Endothelial cell of umbilical vein (primary cell): ENCODE data around the gene EDNRB. TPM values are rescaled to one million over a fixed set of nuclear protein-coding genes. Genes with fewer than 3 reads are reported as not detected.

ENCODE experiments used
- BruUV-seq: library from RNA; stranded (reverse); fragments of 400-500 nt; replicated peaks from 2 replicates; lab custom pipeline; 2021; lab: Mats Ljungman, UMichigan
- CTCF ChIA-PET: fragments of 300-600, 350-600 bp; sonication (Branson Sonifier 250); formaldehyde crosslinking; loops from one replicate; lab custom pipeline; 2021; ENCODE audit warnings: antibody characterized with exemption, inconsistent platforms; lab: Charles Lee
- POLR2A ChIA-PET: fragments of 300-600, 350-600 bp; sonication (Branson Sonifier 250); formaldehyde crosslinking; loops from one replicate; lab custom pipeline; 2021; ENCODE audit warnings: antibody characterized with exemption, inconsistent platforms; lab: Charles Lee
- DNase-seq: peaks from one replicate; pipeline ENCODE4 v3.0.0-alpha.2; 2011; ENCODE audit warnings: low read depth, low spot score
- FAIRE-seq: peaks from 2 replicates; lab custom pipeline; 2011; peaks lifted over from hg19 to GRCh38; lab: Jason Lieb, UNC
- H2AFZ ChIP-seq: 2 replicates; pipeline ENCODE4 v1.6.0; 2012; ENCODE audit warnings: low read depth, low read length, control low read depth, inconsistent platforms
- H3K27ac ChIP-seq: 2 replicates; pipeline ENCODE4 v1.5.1; 2011; ENCODE audit warnings: low read depth, mild to moderate bottlenecking, control low read depth, low read length, moderate library complexity; ENCODE audit not compliant: insufficient read depth
- H3K27me3 ChIP-seq, 2 experiments: 2 replicates each; pipeline versions ENCODE4 v1.6.0 to v1.6.1; 2011; ENCODE audit warnings: low read length in 2 of 2, mixed read lengths in 1 of 2; ENCODE audit not compliant: control insufficient read depth in 2 of 2, insufficient read depth in 2 of 2
- H3K36me3 ChIP-seq, 2 experiments: 2 replicates in 1 of 2; 3 replicates in 1 of 2; pipeline ENCODE4 v1.5.1; 2011; ENCODE audit warnings: low read length in 2 of 2, mild to moderate bottlenecking in 1 of 2, moderate library complexity in 1 of 2; ENCODE audit not compliant: control insufficient read depth in 2 of 2, insufficient read depth in 2 of 2; ENCODE audit errors: extremely low read depth in 1 of 2
- H3K4me1 ChIP-seq: 3 replicates; pipeline ENCODE4 v1.5.1; 2011; ENCODE audit warnings: mild to moderate bottlenecking, low read length; ENCODE audit not compliant: control insufficient read depth, insufficient read depth; ENCODE audit errors: extremely low read depth
- H3K4me2 ChIP-seq: 2 replicates; pipeline ENCODE4 v1.6.1; 2011; ENCODE audit warnings: low read length, control low read depth, mixed read lengths; ENCODE audit not compliant: insufficient read depth
- H3K4me3 ChIP-seq, 3 experiments: fragments of 200-600 bp in 1 of 3; sonication (generic), shearing (Covaris generic) in 1 of 3; replicated peaks in 1 of 3; 2 replicates each; pipeline ENCODE4 v1.5.1; 2011 to 2016; ENCODE audit warnings: control low read depth in 3 of 3, low read length in 3 of 3, mild to moderate bottlenecking in 2 of 3, inconsistent platforms in 1 of 3, low read depth in 1 of 3, moderate library complexity in 1 of 3; ENCODE audit not compliant: insufficient read depth in 1 of 3
- H3K79me2 ChIP-seq: 2 replicates; pipeline ENCODE4 v1.6.0; 2012; ENCODE audit warnings: low read length, inconsistent platforms; ENCODE audit not compliant: control insufficient read depth, insufficient read depth
- H3K9ac ChIP-seq: replicated peaks from 2 replicates; pipeline ENCODE3; 2011; ENCODE audit warnings: low read length, control low read depth; ENCODE audit not compliant: insufficient read depth; ENCODE audit errors: extremely low read depth
- H3K9me1 ChIP-seq: replicated peaks from 3 replicates; pipeline ENCODE4 v1.6.0; 2011; ENCODE audit warnings: mild to moderate bottlenecking, low read length; ENCODE audit not compliant: control insufficient read depth, insufficient read depth; ENCODE audit errors: extremely low read depth
- H3K9me3 ChIP-seq: replicated peaks from 2 replicates; pipeline ENCODE4 v1.5.1; 2012; ENCODE audit warnings: low read length, inconsistent platforms; ENCODE audit not compliant: control insufficient read depth, insufficient read depth
- H4K20me1 ChIP-seq: replicated peaks from 2 replicates; pipeline ENCODE3; 2011; ENCODE audit warnings: mild to moderate bottlenecking, low read length; ENCODE audit not compliant: control insufficient read depth, insufficient read depth; ENCODE audit errors: extremely low read depth
- CTCF ChIP-seq, 2 donors: IDR thresholded peaks; 1 replicate in 1 of 2; 2 replicates in 1 of 2; pipeline ENCODE4 v1.5.1; 2011; ENCODE audit warnings: low read length in 2 of 2, mild to moderate bottlenecking in 2 of 2, moderate library complexity in 2 of 2, control low read depth in 1 of 2, inconsistent platforms in 1 of 2, low read depth in 1 of 2; ENCODE audit not compliant: insufficient read depth in 1 of 2; ENCODE audit errors: extremely low read depth in 1 of 2
- EZH2 ChIP-seq: IDR thresholded peaks from 2 replicates; pipeline ENCODE4 v1.6.1; 2012; ENCODE audit warnings: borderline replicate concordance, low read depth, mild to moderate bottlenecking, moderate library complexity, low read length, inconsistent platforms; ENCODE audit not compliant: severe bottlenecking
- FOS ChIP-seq: IDR thresholded peaks from 2 replicates; pipeline ENCODE4 v1.6.1; 2011; ENCODE audit warnings: mild to moderate bottlenecking, low read length, moderate library complexity, borderline replicate concordance; ENCODE audit not compliant: insufficient read depth
- GATA2 ChIP-seq: IDR thresholded peaks from 2 replicates; pipeline ENCODE4 v1.7.0; 2011; ENCODE audit warnings: low read depth, mild to moderate bottlenecking, moderate library complexity, mixed read lengths, low read length; ENCODE audit not compliant: insufficient read length, insufficient read depth
- MAX ChIP-seq: IDR thresholded peaks from 2 replicates; pipeline ENCODE4 v1.6.1; 2011; ENCODE audit not compliant: insufficient read depth, insufficient read length
- POLR2A ChIP-seq: IDR thresholded peaks from 2 replicates; pipeline ENCODE4 v1.6.1; 2012; ENCODE audit warnings: low read depth, mild to moderate bottlenecking, control low read depth, low read length
- dilution Hi-C: fragments of 300-500 bp; cut with MboI; formaldehyde crosslinking; loops from one replicate; pipeline ENCODE4 v1.15.0; 2019; ENCODE audit warnings: low sequenced_read_pairs; ENCODE audit not compliant: extremely low pct_ligation_motif_present
- intact Hi-C: fragments of 100-400 bp; cut with micrococcal nuclease; formaldehyde crosslinking; loops from one replicate; pipeline ENCODE4 v1.10.0; 2022
- polyA plus RNA-seq, 4 experiments: library from polyadenylated mRNA; depleted of rRNA in 3 of 4; stranded (reverse) in 3 of 4; unstranded in 1 of 4; fragments of >200 nt; gene quantifications; 2 replicates each; pipeline versions ENCODE4 v1.2.1 to v1.2.3, GENCODE V29; 2011 to 2012; ENCODE audit warnings: missing spikeins in 1 of 4
- total RNA-seq: library from RNA; stranded (reverse); gene quantifications from 2 replicates; pipeline ENCODE4 v1.2.3, GENCODE V29; 2021

EDNRB gene
- total and polyA plus RNA-seq, 2 donors (not counting 3 experiments of a cell fraction or from before 2014, with no cell fraction given) = 1.3 to 2.3 TPM

- DNase-seq = peak; percentile 60
- no peaks in the 10 kb centered on the region for H3K36me3 ChIP-seq
- peak; percentile 69 for TF ChIP-seq FOS
- no peak for TF ChIP-seq EZH2
- no peak for TF ChIP-seq POLR2A
- no peak overlapping the region for H2AFZ ChIP-seq
- H3K9ac ChIP-seq = no peak overlapping the region
- H3K27me3 ChIP-seq = no peaks in the 10 kb centered on the region
- FAIRE-seq = peak; percentile 85
- H3K27ac ChIP-seq = no peak overlapping the region
- ChIA-PET CTCF (interaction anchor here (0.7 to 1.4 kb wide), 3 partner anchors 13 to 64 kb away, joined by 3 to 4 read pairs (median 3); no protein-coding TSS in a partner anchor), POLR2A (no interaction called here)
- H3K4me1 ChIP-seq = no peaks in the 10 kb centered on the region
- dilution Hi-C loops (no loop called here), intact Hi-C loops (no loop called here)
- no peak overlapping the region for H3K4me2 ChIP-seq
- no peaks in the 10 kb centered on the region for H3K9me1 ChIP-seq
- no peak overlapping the region for H3K4me3 ChIP-seq
- H3K9me3 ChIP-seq = no peaks in the 10 kb centered on the region
- no TSS peak for BruUV-seq
- H4K20me1 ChIP-seq = no peaks in the 10 kb centered on the region
- no peaks in the 10 kb centered on the region for H3K79me2 ChIP-seq
Observed at GRCh38 chr13:77874406-77874805, 44.2 kb downstream of the EDNRB start.

GRCh38 chr13:77872995-77873394, 45.6 kb downstream of the EDNRB start:
- no peaks in the 10 kb centered on the region for H3K27me3 ChIP-seq
- BruUV-seq = no TSS peak
- H3K79me2 ChIP-seq = no peaks in the 10 kb centered on the region
- POLR2A ChIA-PET = no interaction called here
- H3K9ac ChIP-seq = no peak overlapping the region
- TF ChIP-seq GATA2 (no peak), FOS (no peak), MAX (no peak), CTCF (IDR thresholded peaks at IDR 0.05; ENCODE audit: extremely low read depth in 1 of 2, insufficient read depth in 1 of 2, low read depth in 1 of 2, low read length in 2 of 2) (no peak)
- dilution Hi-C loops (no loop called here), intact Hi-C loops (no loop called here)
- H4K20me1 ChIP-seq = no peaks in the 10 kb centered on the region
- no peaks in the 10 kb centered on the region for H3K4me1 ChIP-seq
- H2AFZ ChIP-seq = no peak overlapping the region
- no peaks in the 10 kb centered on the region for H3K9me1 ChIP-seq
- no peak for DNase-seq
- FAIRE-seq = no peak
- H3K36me3 ChIP-seq = no peaks in the 10 kb centered on the region
- no peak overlapping the region for H3K4me3 ChIP-seq
- no peak overlapping the region for H3K4me2 ChIP-seq
- no peak overlapping the region for H3K27ac ChIP-seq
- CTCF ChIA-PET = no interaction called here
- no peaks in the 10 kb centered on the region for H3K9me3 ChIP-seq
